GM18519 (cell line): ENCODE measurements around the gene SPG7.

ENCODE experiments used
- ATAC-seq: cut with Tn5 transposase; IDR thresholded peaks from one replicate; pipeline ENCODE4 v1.9.1; 2021; ENCODE audit warnings: mild to moderate bottlenecking, moderate library complexity; ENCODE audit not compliant: unreplicated experiment, low FRiP score

SPG7 gene

GRCh38 chr16:89484923-89485679 is 23.1 kb upstream of the SPG7 start:
- ATAC-seq, result no peak

- ATAC-seq, result no peak
These were observed 22.4 kb upstream of the SPG7 start for GRCh38 chr16:89485701-89486246.

- ATAC-seq, result no peak
These were observed 18.9 kb upstream of the SPG7 start for GRCh38 chr16:89489040-89489897.

- no peak for ATAC-seq
These were observed 18.2 kb upstream of the SPG7 start for GRCh38 chr16:89489898-89490438.

GRCh38 chr16:89490439-89491237 is 17.6 kb upstream of the SPG7 start, which contains the start of gene ANKRD11:
Gene ANKRD11, minus strand, starts transcription at chr16:89490561. Its CDS starts 173,542 bp downstream, at chr16:89317019.
- ATAC-seq, result peak; percentile 79

GRCh38 chr16:89491238-89491869 is 16.8 kb upstream of the SPG7 start:
- ATAC-seq, result no peak

- ATAC-seq, result no peak
These were observed 16.1 kb upstream of the SPG7 start for GRCh38 chr16:89491974-89492687.

- ATAC-seq, result no peak
These were observed 14.4 kb upstream of the SPG7 start for GRCh38 chr16:89493776-89494175.

- ATAC-seq, result no peak
These were observed 13.1 kb upstream of the SPG7 start for GRCh38 chr16:89495121-89495520.

GRCh38 chr16:89498839-89499238 is 9.4 kb upstream of the SPG7 start:
- ATAC-seq, result no peak

- ATAC-seq, result no peak
These were observed 8.4 kb upstream of the SPG7 start for GRCh38 chr16:89499767-89500166.

GRCh38 chr16:89502081-89502843 is 5.9 kb upstream of the SPG7 start:
- ATAC-seq, result no peak

GRCh38 chr16:89504091-89504490 is 4.1 kb upstream of the SPG7 start:
- ATAC-seq, result no peak

GRCh38 chr16:89505204-89506112 is 2.7 kb upstream of the SPG7 start:
- no peak for ATAC-seq

GRCh38 chr16:89506113-89506504 is 2.1 kb upstream of the SPG7 start:
- no peak for ATAC-seq

- ATAC-seq, result no peak
These were observed 1.4 kb upstream of the SPG7 start for GRCh38 chr16:89506791-89507191.

- no peak for ATAC-seq
These were observed 879 bp upstream of the SPG7 start for GRCh38 chr16:89507214-89507833.
